ENCODE results near the gene SETD7.

Gene SETD7

DNA sequence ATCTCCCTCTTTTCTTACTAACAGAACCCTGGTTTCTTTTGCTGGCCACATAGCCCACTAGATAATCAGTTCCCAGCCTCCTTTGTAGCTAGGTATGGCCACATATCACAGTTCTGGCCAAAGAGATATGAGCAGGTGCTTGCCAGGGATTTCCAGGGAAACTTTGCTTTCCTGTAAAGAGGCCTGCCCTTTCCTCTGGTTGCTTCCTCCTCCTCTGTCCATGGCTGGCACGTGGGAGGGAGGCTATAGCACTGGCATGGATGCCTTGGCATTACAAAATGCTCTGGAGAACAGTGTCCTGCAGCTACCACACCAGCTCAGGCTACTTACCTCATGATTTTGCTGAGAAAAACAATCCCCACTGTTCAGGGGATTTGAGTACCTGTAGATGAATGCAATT is 74.6 kb downstream of the SETD7 start:
- ATAC-seq (ENCODE audit: low read depth): no peak
- H3K27me3 ChIP-seq (ENCODE audit: insufficient read depth, poor library complexity, severe bottlenecking): no peaks in the 10 kb centered on the region
- H3K9me3 ChIP-seq (ENCODE audit: severe bottlenecking): no peaks in the 10 kb centered on the region
- H3K36me3 ChIP-seq (ENCODE audit: low read depth): no peaks in the 10 kb centered on the region
- H3K27ac ChIP-seq (ENCODE audit: poor library complexity, severe bottlenecking): no peak overlapping the region
- TF ChIP-seq, protein P1, sequence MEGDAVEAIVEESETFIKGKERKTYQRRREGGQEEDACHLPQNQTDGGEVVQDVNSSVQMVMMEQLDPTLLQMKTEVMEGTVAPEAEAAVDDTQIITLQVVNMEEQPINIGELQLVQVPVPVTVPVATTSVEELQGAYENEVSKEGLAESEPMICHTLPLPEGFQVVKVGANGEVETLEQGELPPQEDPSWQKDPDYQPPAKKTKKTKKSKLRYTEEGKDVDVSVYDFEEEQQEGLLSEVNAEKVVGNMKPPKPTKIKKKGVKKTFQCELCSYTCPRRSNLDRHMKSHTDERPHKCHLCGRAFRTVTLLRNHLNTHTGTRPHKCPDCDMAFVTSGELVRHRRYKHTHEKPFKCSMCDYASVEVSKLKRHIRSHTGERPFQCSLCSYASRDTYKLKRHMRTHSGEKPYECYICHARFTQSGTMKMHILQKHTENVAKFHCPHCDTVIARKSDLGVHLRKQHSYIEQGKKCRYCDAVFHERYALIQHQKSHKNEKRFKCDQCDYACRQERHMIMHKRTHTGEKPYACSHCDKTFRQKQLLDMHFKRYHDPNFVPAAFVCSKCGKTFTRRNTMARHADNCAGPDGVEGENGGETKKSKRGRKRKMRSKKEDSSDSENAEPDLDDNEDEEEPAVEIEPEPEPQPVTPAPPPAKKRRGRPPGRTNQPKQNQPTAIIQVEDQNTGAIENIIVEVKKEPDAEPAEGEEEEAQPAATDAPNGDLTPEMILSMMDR (IDR thresholded peaks at IDR 0.05; ENCODE audit: poor library complexity, severe bottlenecking): no peak
- no peaks in the 10 kb centered on the region for H3K4me1 ChIP-seq (ENCODE audit: insufficient read depth, poor library complexity, severe bottlenecking)
- no peak overlapping the region for H3K4me3 ChIP-seq (ENCODE audit: severe bottlenecking)
- no peak for DNase-seq (ENCODE audit: low spot score)

DNA sequence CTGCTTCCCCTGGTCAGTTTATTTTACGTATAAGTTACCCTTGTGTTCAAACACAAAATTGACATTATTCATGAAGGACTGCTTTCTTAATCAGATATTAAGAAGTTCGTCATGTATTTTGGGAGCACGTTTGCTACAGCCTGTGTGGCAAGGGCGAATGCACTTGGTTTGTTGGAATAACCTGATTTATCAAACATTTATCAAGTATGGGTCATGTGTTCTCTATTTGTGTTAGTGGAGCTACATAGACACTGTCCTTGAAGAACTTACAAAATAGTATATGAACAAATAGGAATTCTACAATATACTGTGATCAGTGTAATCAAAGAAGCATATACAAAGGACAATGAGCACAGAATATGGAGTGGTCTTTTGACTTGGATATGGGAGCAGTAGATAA is 79.7 kb downstream of the SETD7 start:
- Histone ChIP-seq H3K4me3 (ENCODE audit: severe bottlenecking) (no peak overlapping the region), H3K27ac (ENCODE audit: poor library complexity, severe bottlenecking) (no peak overlapping the region), H3K36me3 (ENCODE audit: low read depth) (peaks cover 17% of the 10 kb centered on the region), H3K27me3 (ENCODE audit: insufficient read depth, poor library complexity, severe bottlenecking) (no peaks in the 10 kb centered on the region), H3K9me3 (ENCODE audit: severe bottlenecking) (no peaks in the 10 kb centered on the region), H3K4me1 (ENCODE audit: insufficient read depth, poor library complexity, severe bottlenecking) (no peaks in the 10 kb centered on the region)
- TF ChIP-seq, protein P1 (IDR thresholded peaks at IDR 0.05; ENCODE audit: poor library complexity, severe bottlenecking): no peak
- ATAC-seq (ENCODE audit: low read depth) (no peak), DNase-seq (ENCODE audit: low spot score) (no peak)

DNA sequence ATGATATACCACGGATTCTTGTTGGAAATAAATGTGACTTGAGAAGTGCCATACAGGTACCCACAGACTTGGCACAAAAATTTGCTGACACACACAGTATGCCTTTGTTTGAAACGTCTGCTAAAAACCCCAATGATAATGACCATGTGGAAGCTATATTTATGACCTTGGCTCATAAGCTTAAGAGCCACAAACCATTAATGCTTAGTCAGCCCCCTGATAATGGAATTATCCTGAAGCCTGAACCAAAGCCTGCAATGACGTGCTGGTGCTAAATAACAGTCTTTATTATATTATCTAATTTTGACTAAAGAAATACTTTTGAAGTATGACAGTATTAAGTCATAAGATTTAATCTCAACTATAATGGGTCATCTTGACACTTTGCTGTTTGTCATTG is 83.2 kb downstream of the SETD7 start:
- peaks cover 17% of the 10 kb centered on the region for H3K36me3 ChIP-seq (ENCODE audit: low read depth)
- ATAC-seq (ENCODE audit: low read depth) (no peak), DNase-seq (ENCODE audit: low spot score) (no peak)
- no peak overlapping the region for H3K4me3 ChIP-seq (ENCODE audit: severe bottlenecking)
- TF ChIP-seq, protein P1 (IDR thresholded peaks at IDR 0.05; ENCODE audit: poor library complexity, severe bottlenecking): no peak
- no peak overlapping the region for H3K27ac ChIP-seq (ENCODE audit: poor library complexity, severe bottlenecking)
- no peaks in the 10 kb centered on the region for H3K27me3 ChIP-seq (ENCODE audit: insufficient read depth, poor library complexity, severe bottlenecking)
- no peaks in the 10 kb centered on the region for H3K9me3 ChIP-seq (ENCODE audit: severe bottlenecking)
- H3K4me1 ChIP-seq (ENCODE audit: insufficient read depth, poor library complexity, severe bottlenecking): no peaks in the 10 kb centered on the region

DNA sequence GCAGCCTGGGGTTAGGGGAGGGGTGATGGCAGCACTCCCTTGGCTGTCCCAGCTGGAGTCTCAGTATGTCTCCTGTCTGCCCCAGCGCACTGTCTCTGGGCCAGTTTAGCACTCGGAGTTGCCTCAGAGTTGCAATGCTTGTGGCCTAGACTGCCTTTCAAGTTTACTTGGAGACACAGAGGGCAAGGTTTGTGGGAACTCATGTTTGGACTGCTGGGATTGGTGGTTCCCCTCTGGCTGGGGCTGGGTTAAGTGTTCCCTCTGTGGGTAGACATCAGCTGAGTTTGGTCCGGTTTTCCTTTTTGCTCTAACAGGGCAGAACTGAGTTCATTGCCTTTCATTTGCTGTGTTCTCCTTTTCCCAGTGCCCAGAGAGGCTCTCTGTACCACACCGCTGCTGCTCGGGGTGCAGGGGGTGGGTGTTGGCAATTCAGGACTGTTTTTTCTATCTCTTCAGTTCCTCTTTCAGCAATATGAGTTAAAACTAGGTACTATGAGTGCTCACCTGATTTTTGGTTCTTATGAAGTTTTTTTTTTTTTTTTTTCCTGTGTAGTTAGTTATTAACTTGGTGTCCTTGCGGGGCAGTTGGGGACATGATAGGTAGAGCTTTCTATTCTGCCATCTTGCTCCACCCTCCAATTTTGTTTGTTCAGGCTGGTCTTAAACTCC is 84.9 kb downstream of the SETD7 start:
- no peak for ATAC-seq (ENCODE audit: low read depth)
- Histone ChIP-seq H3K4me3 (ENCODE audit: severe bottlenecking) (no peak overlapping the region), H3K27me3 (ENCODE audit: insufficient read depth, poor library complexity, severe bottlenecking) (no peaks in the 10 kb centered on the region), H3K36me3 (ENCODE audit: low read depth) (peaks cover 17% of the 10 kb centered on the region), H3K9me3 (ENCODE audit: severe bottlenecking) (no peaks in the 10 kb centered on the region), H3K4me1 (ENCODE audit: insufficient read depth, poor library complexity, severe bottlenecking) (no peaks in the 10 kb centered on the region), H3K27ac (ENCODE audit: poor library complexity, severe bottlenecking) (no peak overlapping the region)
- TF ChIP-seq, protein P1 (IDR thresholded peaks at IDR 0.05; ENCODE audit: poor library complexity, severe bottlenecking): no peak
- DNase-seq (ENCODE audit: low spot score): no peak

DNA sequence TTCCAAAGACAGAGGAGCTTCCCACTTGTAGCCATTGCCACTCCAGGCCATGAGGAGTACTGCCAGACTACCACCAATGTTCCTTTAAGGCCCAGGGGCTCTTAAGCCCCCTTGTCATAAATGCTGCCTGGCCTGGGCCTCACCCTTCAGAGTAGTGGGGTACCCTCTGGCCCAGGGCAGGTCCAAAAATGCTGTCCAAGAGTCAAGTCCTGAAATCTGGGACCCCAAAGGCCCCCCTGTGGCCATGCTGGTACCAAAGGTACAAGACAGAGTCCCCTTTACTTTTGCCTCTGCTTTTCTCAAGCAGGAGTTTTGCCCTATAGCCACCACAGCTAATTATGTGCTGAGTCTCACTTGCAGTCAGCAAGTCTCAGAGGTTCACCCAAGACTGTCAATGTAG is 85.7 kb downstream of the SETD7 start:
- no peaks in the 10 kb centered on the region for H3K4me1 ChIP-seq (ENCODE audit: insufficient read depth, poor library complexity, severe bottlenecking)
- DNase-seq (ENCODE audit: low spot score) (no peak), ATAC-seq (ENCODE audit: low read depth) (no peak)
- no peak overlapping the region for H3K4me3 ChIP-seq (ENCODE audit: severe bottlenecking)
- H3K9me3 ChIP-seq (ENCODE audit: severe bottlenecking): no peaks in the 10 kb centered on the region
- TF ChIP-seq, protein P1 (IDR thresholded peaks at IDR 0.05; ENCODE audit: poor library complexity, severe bottlenecking): no peak
- peaks cover 17% of the 10 kb centered on the region for H3K36me3 ChIP-seq (ENCODE audit: low read depth)
- no peak overlapping the region for H3K27ac ChIP-seq (ENCODE audit: poor library complexity, severe bottlenecking)
- H3K27me3 ChIP-seq (ENCODE audit: insufficient read depth, poor library complexity, severe bottlenecking): no peaks in the 10 kb centered on the region

All from RWPE2 (cell line).